GM21423 (cell line): Measurements from ENCODE around the gene PXK.
"Not testable (repeated sequence)": the region's sequence is repeated elsewhere in the genome, so short reads cannot be mapped to it uniquely, and the experiment has no call there.

ENCODE experiments used
- ATAC-seq: cut with Tn5 transposase; IDR thresholded peaks from one replicate; pipeline ENCODE4 v1.9.1; 2021; ENCODE audit warnings: mild to moderate bottlenecking, moderate library complexity; ENCODE audit not compliant: unreplicated experiment

PXK gene

DNA sequence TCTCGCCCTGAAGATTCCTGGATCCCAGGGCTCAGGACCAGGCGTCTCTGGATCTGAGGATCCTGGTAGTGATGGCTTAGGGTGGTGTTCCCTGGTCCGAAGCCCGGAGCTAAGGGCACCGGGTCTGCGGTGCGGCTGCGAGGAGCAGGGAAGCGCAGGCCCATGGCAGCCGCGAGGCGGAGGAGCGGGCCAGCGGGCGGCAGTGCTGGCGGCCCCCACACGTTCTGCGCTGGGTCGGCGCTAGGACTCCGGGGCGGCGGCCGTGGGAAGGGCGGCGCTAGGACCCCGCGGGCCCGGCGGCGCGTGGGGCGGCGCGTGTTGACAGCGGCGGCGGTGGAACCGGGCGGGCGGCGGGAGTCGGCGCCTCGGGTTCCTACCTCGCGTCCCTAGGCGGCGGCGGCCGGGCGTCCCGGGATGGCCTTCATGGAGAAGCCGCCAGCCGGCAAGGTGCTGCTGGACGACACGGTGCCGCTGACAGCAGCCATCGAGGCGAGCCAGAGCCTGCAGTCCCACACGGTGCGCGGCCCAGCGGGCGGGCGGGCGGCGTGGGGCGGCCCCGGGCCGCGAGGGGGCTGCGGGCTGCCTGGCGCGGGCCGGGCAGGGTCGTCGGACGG, at the start of gene PXK:
Gene PXK (plus strand): TSS at position 318 of the 614 bp plus-strand sequence. CDS start 97 bp downstream, at position 415.
- peak; percentile 88 for ATAC-seq

DNA sequence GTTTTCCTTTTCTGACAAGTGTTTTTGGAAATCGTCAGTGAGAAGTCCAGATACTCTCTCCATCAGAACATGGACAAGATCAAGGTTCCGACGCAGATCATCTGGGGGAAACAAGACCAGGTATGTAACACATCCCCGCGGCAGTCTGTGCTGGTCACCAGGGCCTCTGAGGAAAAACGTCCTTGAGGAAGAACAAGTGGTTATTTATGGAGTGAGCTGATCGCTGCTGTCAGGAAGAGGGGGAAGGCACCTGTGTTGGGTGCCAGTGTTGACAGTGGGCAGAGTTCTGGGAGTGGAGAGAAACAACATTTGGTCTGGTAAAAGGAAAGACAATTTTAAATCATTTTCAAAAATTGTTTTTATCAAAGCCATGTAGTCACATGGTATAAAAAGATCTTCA, 47.4 kb upstream of the PXK start:
- ATAC-seq = no peak

DNA sequence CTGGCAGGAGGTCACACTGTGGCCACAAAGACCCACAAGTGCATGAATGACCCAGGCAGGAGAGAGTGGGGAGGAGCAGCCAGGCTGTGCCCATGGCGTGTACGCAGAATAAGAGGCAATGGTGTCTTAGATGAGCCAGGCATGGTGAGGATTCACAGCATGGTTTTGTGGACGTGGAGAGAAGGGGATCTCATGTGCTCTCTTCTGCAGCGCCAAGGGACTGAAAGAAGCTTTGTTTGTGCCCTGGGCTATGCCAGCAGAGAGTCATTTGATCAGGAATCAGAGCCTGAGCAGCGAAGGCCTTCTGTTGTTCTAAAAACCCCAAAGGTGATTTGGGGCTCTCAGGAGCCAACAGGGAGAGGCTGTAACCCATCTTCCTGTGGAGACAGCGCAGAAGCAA, 45.3 kb upstream of the PXK start:
- ATAC-seq = no peak

DNA sequence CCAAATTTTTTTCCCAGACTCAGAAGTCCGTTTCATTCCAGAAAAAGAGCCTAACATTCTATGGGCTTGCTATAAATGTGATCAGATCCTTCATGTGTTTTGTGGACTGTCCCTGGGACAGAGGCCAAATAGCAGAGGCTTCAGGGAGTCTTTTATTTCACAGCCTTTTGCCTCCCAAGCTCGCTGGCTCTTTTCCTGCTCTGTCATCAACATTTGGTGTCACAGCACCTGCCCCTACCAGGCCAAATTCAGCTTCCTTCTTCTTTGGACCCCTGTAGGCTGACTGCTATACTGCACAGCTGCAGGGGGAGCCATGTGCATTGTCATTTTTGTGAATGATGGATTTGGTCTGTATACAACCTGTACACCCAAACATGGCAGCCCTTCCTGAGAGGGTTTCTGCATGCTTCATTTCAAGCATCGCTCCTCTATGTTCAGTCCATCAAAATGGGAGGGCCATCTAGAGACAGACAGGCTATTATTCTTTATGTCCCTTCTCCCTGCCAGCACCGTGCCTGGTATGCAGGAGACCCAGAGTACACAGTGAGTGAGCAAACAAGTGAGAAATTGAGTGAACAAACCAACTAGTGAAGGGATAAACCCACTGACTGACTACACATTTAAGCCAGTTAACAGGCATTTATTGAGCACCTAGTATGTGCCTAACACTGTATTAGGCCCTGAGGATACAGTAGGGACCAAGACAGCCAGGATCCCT, 44.5 kb upstream of the PXK start:
- no peak for ATAC-seq

DNA sequence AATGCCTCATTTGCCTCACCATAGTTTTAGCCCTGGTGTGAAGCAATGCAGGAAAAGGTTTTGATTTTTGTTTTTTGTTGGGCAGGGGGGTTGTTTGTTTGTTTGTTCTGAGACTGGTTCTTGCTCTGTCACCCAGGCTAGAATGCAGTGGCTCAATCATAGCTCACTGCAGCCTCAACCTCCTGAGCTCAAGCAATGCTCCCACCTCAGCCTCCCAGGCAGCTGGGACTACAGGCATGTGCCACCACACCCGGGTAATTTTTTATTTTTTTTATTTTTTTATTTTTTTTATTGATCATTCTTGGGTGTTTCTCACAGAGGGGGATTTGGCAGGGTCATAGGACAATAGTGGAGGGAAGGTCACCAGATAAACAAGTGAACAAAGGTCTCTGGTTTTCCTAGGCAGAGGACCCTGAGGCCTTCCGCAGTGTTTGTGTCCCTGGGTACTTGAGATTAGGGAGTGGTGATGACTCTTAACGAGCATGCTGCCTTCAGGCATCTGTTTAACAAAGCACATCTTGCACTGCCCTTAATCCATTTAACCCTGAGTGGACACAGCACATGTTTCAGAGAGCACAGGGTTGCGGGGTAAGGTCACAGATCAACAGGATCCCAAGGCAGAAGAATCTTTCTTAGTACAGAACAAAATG, 43.6 kb upstream of the PXK start:
- ATAC-seq = not testable (repeated sequence)

DNA sequence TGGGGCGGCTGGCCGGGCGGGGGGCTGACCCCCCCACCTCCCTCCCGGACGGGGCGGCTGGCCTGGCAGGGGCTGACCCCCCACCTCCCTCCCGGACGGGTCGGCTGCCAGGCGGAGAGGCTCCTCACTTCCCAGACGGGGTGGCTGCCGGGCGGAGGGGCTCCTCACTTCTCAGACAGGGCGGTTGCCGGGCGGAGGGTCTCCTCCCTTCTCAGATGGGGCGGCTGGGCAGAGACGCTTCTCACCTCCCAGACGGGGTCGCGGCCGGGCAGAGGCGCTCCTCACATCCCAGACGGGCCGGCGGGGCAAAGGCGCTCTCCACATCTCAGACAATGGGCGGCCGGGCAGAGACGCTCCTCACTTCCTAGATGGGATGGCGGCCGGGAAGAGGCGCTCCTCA, 42.2 kb upstream of the PXK start:
- ATAC-seq = not testable (repeated sequence)

DNA sequence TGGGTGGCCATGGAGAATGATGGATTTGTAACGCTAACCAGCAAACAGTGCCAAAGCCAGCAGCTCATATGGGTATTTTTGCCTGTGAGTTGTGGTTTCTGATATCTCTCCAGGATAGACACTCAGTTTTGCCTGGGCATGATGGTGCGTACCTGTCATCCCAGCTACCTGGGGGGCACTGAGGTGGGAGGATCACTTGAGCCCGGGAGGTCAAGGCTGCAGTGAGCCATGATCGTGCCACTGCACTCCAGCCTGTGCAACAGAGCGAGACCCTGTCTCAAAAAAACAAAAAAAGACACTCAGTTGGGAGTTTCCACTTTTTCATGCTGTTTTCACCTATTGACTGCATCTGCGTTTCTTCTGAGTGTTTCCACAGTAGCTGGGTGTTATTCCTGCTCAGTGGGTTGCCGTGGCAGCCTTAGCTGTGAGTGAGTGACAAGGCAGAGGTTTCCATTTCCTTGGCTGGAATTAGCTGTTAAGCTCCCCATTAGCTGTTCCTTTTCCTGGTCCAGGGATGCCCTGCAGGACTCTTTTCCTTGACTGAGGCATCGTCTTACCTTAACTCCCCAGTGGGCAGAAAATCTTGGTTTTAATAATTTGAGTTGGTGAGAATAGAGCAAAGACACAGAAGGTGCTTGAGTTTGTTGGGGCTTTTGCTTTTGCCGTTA, 40.9 kb upstream of the PXK start:
- no peak for ATAC-seq

DNA sequence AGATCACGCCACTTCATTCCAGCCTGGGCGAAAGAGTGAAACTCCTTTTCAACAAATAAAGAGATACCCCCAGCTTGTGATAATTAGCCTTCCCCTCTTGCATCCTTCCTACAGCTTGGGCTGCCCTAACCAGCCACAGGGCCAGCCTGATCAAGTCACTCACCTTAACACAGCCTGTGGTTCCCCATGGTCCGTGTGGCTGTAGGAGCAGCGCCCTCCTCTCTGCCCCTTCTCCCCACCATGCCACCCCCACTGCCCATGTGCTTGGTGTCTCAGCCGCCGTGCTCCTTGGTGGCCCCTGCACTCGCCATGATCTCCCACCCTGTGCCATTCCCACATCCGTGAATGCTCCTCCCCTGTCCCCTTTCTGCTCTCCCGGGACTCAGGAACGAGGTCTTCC, 39.8 kb upstream of the PXK start:
- no peak for ATAC-seq

DNA sequence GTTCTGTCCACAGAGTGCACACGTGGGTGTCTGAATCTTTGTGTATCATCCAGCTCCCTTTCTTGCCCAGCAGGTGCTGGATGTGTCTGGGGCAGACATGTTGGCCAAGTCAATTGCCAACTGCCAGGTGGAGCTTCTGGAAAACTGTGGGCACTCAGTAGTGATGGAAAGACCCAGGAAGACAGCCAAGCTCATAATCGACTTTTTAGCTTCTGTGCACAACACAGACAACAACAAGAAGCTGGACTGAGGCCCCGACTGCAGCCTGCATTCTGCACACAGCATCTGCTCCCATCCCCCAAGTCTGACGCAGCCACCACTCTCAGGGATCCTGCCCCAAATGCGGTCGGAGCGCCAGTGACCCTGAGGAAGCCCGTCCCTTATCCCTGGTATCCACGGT, 39.2 kb upstream of the PXK start:
- no peak for ATAC-seq

DNA sequence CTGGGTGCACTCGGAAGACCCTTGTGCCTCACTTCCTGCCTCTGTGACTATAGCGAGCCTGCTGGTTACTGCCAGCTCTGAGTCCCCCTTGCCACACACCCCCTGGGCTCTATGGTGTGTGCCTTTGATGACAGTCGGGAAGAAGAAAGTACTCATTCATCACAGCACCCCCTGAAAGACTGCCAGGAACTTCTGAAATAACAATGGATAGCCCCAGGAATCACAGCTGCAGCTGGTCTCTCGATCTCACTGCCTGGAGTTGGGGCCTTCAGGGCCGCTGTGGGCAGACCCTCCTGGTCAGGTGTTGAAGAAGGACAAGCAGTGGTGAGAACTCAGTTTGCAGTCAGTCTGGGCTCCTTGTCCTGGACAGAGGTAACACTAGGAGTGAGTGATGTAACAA, 36.4 kb upstream of the PXK start:
- ATAC-seq = no peak

DNA sequence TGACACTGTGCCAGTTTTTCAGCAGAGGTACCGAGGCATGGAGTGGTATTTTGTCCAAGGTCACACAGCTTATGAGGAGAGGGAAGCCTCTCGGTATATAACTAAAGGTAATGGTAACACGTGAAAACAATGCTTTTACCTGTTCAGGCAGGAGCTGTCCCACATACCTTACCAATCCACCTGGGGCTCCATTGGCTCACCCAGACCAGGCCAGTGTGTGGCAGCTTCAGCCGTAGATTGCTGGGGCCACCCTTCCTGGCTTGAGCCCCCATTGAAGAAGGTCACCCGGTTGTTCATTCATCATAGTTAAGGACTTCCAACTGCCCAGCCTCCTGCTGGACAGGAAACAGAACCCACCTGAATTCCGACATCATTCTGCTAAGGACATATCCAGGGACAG, 35.8 kb upstream of the PXK start:
- ATAC-seq = no peak

DNA sequence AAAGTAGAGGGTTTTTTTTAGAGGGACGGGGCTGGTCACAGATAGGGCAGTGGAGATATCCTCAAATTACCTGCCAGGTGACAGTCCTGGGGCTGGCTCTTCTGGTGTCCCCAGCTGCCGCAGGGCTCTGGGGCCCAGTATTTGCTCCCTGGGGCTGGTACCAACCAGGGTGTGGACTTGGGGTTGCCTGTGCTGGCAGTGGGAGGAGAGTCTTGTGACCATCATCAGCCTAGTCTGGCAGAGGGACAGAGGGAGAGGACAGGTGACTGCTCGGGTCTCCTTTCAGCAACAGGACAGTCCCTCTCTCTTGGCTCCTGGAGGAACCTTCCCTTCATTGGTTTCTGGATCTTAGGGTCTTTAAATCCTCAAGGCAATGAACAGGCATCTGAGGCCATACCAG, 34.5 kb upstream of the PXK start:
- no peak for ATAC-seq

DNA sequence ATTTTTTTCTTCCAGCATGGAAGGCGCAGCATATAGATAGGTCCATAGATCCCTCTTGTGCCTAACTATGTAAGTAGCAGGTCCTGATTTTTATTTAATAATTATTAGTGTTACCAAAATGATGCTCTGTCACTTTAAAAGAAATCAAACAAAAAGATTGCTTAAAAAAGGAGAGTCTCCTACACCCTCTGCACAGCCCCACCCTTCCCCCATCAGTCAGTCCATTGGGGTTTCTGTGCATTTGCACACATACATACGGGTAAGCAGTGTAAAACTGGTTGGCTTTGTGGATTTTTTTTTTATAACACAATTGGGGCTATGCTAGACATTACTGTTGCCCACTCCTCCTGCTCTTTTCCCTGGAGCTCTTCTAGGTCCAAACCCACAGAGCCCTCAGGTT, 33.6 kb upstream of the PXK start:
- no peak for ATAC-seq

DNA sequence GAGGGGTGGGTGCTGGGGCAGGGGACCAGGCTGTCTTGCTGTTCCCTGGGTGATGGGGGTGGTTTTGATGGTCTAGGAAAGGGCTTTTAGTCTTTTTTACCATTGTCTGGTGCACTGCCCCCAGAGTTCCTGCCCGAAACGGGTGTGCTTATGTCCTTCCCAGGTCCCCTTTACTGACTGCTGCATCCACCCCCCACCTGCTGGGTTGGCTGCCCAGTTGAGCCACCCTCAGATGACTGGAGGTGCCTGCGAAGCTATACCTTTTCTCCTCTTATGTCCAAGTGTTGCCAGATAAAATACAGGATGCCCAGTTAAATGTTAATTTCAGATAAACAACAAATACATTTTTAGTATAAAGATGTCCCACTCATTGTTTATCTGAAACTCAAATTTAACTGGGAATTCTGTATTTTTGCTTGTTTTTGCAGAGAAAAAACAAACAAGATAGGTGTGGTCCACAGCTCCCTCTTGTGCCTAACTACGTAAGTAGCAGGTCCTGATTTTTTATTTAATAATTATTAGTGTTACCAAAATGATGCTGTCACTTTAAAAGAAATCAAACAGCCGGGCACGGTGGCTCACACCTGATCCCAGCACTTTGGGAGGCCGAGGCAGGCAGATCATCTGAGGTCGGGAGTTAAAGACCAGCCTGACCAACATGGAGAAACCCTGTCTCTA, 32.7 kb upstream of the PXK start:
- no peak for ATAC-seq

DNA sequence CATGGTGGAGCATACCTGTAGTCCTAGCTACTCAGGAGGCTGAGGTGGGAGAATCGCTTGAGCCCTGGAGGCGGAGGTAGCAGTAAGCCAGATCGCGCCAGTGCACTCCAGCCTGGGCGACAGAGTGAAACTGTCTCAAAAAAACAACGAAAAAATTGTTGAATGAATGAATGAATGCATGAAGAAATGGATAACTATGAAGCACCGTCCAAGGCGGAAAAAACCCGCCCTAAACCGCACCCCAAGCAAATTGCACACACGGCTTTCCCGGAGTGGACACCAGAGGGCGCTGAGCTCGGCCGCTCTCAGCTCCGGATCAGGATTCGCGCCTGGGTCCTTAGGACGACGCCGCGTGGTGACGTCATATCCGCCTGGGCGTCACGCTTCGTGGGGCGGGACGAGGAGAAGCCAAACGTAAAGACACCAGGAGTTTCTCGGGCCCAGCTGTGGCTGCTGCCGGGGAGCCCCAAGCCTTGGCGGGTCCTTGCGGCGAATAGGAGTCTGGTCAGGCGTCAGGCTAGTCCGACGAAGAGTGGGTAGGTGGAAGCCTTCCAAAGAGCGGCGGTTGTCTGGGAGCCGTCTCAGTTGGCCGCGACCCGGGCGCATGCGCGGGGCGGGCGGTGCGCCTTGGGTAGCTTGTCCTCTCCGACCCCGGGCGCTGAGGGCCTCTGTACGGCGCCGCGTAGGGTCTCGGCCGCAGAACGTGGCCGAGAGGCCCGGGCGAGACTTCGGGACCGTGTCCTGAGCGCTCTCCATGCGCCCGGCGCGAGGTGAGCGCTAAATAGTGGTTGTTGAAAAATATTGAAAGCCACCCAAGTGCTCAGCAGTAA, 26.6 kb upstream of the PXK start, which contains the start of the genes HTD2 and RPP14:
Gene HTD2 (plus strand): TSS at position 639 of the 830 bp plus-strand sequence. CDS start 11,094 bp downstream, outside the sequence.
Gene RPP14 (plus strand): TSS at position 364 of the 830 bp plus-strand sequence. CDS start 4,085 bp downstream, outside the sequence.
- peak; percentile 90 for ATAC-seq

DNA sequence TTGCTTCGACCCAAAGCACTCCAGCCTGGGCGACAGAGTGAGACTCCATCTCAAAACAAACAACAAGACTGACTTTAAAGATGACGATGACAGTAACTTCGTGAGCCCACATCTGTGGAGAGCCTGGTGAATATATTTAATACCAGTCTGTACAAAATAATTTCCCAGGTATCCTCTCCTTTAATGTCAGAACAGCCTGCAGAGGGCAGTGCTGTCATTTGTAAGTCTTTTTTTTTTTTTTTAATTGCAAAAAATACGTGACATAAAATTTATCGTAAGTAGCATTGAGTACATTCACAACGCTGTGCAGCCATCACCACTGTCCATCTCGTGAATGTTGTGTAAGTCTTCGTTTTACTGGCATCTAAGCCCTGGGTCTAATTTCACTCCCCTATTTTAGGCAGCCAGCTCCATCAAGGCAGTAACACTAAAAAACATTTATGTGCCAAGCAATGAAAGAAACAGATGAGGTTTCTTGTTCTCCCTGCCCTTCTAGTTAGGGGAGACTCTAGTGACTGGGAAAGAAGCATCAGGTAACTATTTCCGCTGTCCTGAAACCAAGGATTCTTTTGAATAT, 25.0 kb upstream of the PXK start:
- no peak for ATAC-seq

DNA sequence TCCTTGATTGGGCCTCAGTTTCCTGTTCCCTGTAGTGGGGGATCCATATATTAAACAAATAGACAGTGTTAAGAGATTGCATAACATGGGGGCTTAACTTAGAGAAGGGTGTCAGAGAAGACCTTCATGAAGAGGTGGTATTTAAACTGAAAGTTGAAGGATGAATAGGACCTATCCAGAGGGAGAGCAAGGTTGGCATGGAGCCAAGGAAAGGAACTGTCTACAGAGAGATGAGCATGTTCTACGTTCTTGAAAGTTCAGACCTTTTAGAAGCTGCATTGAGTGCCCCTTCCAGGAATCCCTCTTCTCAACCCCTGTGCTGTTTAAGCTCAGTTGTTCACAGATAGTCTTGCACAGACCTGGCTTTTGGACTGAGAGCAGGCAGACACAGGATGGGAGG, 24.0 kb upstream of the PXK start:
- ATAC-seq = no peak

DNA sequence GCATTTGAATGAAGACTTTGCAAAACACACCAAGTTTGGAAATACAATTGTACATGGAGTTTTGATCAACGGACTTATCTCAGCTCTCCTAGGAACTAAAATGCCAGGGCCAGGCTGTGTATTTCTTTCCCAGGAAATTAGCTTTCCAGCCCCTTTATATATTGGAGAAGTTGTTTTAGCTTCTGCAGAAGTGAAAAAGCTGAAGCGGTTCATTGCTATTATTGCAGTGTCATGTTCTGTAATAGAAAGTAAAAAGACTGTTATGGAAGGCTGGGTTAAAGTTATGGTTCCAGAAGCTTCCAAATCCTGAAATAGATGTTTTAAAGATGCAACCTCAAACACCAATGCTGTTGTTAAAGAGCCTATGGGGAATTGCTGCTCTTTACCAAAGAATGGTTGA, 14.9 kb upstream of the PXK start:
- ATAC-seq = no peak

DNA sequence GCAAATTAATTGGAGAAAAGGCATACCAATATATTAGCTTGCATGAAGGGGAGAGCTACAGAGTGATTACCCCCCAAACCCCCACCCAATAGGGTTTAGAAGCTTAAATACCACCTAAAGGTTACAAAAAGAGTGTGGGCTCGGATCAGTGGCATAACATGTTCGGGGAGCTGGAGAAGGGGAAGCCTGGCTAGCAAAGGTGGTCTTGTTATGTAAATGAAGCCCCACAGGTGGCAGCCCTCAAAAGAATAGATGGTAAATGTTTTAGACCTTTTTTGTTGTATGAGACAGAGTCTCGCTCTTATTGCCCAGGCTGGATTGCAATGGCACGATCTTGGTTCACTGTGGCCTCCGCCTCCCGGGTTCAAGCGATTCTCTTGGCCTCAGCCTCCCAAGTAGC, 10.9 kb upstream of the PXK start:
- ATAC-seq = no peak

DNA sequence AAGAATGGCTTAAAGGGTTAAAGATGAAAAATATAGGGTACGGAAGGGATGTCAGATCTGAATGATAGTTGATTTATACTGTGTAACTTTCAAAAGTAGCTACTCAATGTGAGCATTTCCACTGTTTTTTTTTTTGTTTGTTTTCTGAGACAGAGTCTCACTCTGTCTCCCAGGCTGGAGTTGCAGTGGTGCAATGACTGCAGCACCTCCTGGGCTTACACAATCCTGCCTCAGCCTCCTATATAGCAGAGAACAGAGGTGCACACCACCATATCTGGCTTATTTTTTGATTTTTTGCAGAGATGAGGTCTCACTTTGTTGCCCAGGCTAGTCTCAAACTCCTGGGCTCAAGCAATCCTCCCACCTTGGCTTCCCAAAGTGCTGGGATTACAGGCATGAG, 9.9 kb upstream of the PXK start:
- ATAC-seq = no peak
